ENCODE measurements around the gene IL1A. TPM values are rescaled to one million over a fixed set of nuclear protein-coding genes. Genes with fewer than 3 reads are reported as not detected.
A peak's percentile ranks its signal among the peaks of the same experiment; 100 is the strongest.

The IL1A gene
- total and polyA plus RNA-seq, 9 of the 15 experiments (the other 6 are each of a cell fraction or from before 2014, with no cell fraction given), result 0.03 to 0.27 (median 0.14) TPM; not detected in 2

- no peak for TF ChIP-seq ZBTB2 (IDR thresholded peaks at IDR 0.05)
- no peak for TF ChIP-seq HNRNPL (IDR thresholded peaks at IDR 0.05; ENCODE audit: low read depth, low read length)
- no peak for TF ChIP-seq ZNF212 (CRISPR knock-in tag; IDR thresholded peaks at IDR 0.05)
- TF ChIP-seq ZNF780A (CRISPR knock-in tag; IDR thresholded peaks at IDR 0.05), result no peak
- peak; percentile 13; the same call in 1 of the 2 replicates for TF ChIP-seq SMARCA5 (IDR thresholded peaks at IDR 0.05)
- no peak for TF ChIP-seq FOXA1 (IDR thresholded peaks at IDR 0.05; ENCODE audit: borderline replicate concordance)
- no peak for TF ChIP-seq LCOR (CRISPR knock-in tag; IDR thresholded peaks at IDR 0.05)
- TF ChIP-seq SAP30 (IDR thresholded peaks at IDR 0.05; ENCODE audit: borderline replicate concordance, insufficient read depth, low read depth, low read length, poor library complexity, severe bottlenecking), result no peak
- TF ChIP-seq ZEB2 (IDR thresholded peaks at IDR 0.05), result 0 out of 2 replicates have a peak, but pooled peaks have one; percentile 13
- TF ChIP-seq RCOR1 (IDR thresholded peaks at IDR 0.05; ENCODE audit: borderline replicate concordance in 1 of 2, low read depth in 2 of 2, low read length in 2 of 2), result no peak
- TF ChIP-seq MAFG (tag; conservative IDR thresholded peaks at IDR 0.05), result peak; percentile 26
- TF ChIP-seq SRSF3 (IDR thresholded peaks at IDR 0.05; ENCODE audit: insufficient read depth, low read length), result no peak
- no peak for TF ChIP-seq STAT5B (CRISPR knock-in tag; IDR thresholded peaks at IDR 0.05)
- no peak for TF ChIP-seq CUX1 (CRISPR knock-in tag; IDR thresholded peaks at IDR 0.05)
- no peak for TF ChIP-seq RHOXF2B (CRISPR knock-in tag; conservative IDR thresholded peaks at IDR 0.05)
- TF ChIP-seq PRPF4 (IDR thresholded peaks at IDR 0.05; ENCODE audit: insufficient read depth, low read depth, low read length, poor library complexity, severe bottlenecking), result no peak
- TF ChIP-seq TOE1 (IDR thresholded peaks at IDR 0.05; ENCODE audit: borderline replicate concordance), result no peak
- no peak for TF ChIP-seq TOE1 (CRISPR knock-in tag; IDR thresholded peaks at IDR 0.05; ENCODE audit: borderline replicate concordance, low read depth)
- no peak for TF ChIP-seq HEY1 (CRISPR knock-in tag; IDR thresholded peaks at IDR 0.05; ENCODE audit: borderline replicate concordance)
- TF ChIP-seq TCF15 (CRISPR knock-in tag; IDR thresholded peaks at IDR 0.05), result no peak
These were observed at the start of gene IL1A (continued) for GRCh38 chr2:112784199-112785189.

Measured in K562 (cell line).